Measurements from ENCODE around the gene RGS19.
"Not testable (repeated sequence)": the region's sequence is repeated elsewhere in the genome, so short reads cannot be mapped to it uniquely, and the experiment has no call there.

RGS19 gene

GRCh38 chr20:64095455-64095854 is 16.1 kb upstream of the RGS19 start:
- no peak for DNase-seq (ENCODE audit: low read depth in 2 of 2)

- DNase-seq (ENCODE audit: low read depth in 2 of 2): no peak
These were observed 13.7 kb upstream of the RGS19 start for GRCh38 chr20:64093013-64093503.

GRCh38 chr20:64092258-64093012 is 13.1 kb upstream of the RGS19 start:
- DNase-seq (ENCODE audit: low read depth in 2 of 2): no peak

GRCh38 chr20:64091770-64092169 is 12.5 kb upstream of the RGS19 start:
- DNase-seq (ENCODE audit: low read depth in 2 of 2): no peak

- DNase-seq (ENCODE audit: low read depth in 2 of 2): no peak
These were observed 12.0 kb upstream of the RGS19 start for GRCh38 chr20:64091340-64091739.

- DNase-seq (ENCODE audit: low read depth in 2 of 2): no peak
These were observed 10.8 kb upstream of the RGS19 start for GRCh38 chr20:64090165-64090564.

- DNase-seq (ENCODE audit: low read depth in 2 of 2): not testable (repeated sequence)
These were observed 9.3 kb upstream of the RGS19 start for GRCh38 chr20:64088586-64088985.

- not testable (repeated sequence) for DNase-seq (ENCODE audit: low read depth in 2 of 2)
These were observed 8.0 kb upstream of the RGS19 start for GRCh38 chr20:64087226-64087825.

- DNase-seq (ENCODE audit: low read depth in 2 of 2): no peak
These were observed 7.5 kb upstream of the RGS19 start for GRCh38 chr20:64086801-64087200.

GRCh38 chr20:64084685-64085152 is 5.4 kb upstream of the RGS19 start:
- DNase-seq (ENCODE audit: low read depth in 2 of 2): no peak

- no peak for DNase-seq (ENCODE audit: low read depth in 2 of 2)
These were observed 4.7 kb upstream of the RGS19 start, which contains the start of gene LKAAEAR1 for GRCh38 chr20:64083804-64084684. LKAAEAR1 (minus strand) TSS chr20:64084398; CDS start chr20:64084219, 179 bp downstream.

- DNase-seq (ENCODE audit: low read depth in 2 of 2): peak in 1 of 2 experiments; percentile 30
These were observed 4.1 kb upstream of the RGS19 start for GRCh38 chr20:64083378-64083803.

- DNase-seq (ENCODE audit: low read depth in 2 of 2): no peak
These were observed 3.6 kb upstream of the RGS19 start for GRCh38 chr20:64082820-64083377.

GRCh38 chr20:64082126-64082731 is 2.9 kb upstream of the RGS19 start:
- no peak for DNase-seq (ENCODE audit: low read depth in 2 of 2)

GRCh38 chr20:64081624-64081964 is 2.3 kb upstream of the RGS19 start:
- no peak for DNase-seq (ENCODE audit: low read depth in 2 of 2)

- no peak for DNase-seq (ENCODE audit: low read depth in 2 of 2)
These were observed 1.7 kb upstream of the RGS19 start for GRCh38 chr20:64080813-64081623.

GRCh38 chr20:64080013-64080812 is 895 bp upstream of the RGS19 start, which contains the start of gene OPRL1:
OPRL1 (plus strand) TSS chr20:64080082; CDS start chr20:64092721, 12,639 bp downstream.
- no peak for DNase-seq (ENCODE audit: low read depth in 2 of 2)

GRCh38 chr20:64078934-64079272 is 415 bp downstream of the RGS19 start:
- no peak for DNase-seq (ENCODE audit: low read depth in 2 of 2)

GRCh38 chr20:64077876-64078551 is 1.3 kb downstream of the RGS19 start:
- no peak for DNase-seq (ENCODE audit: low read depth in 2 of 2)

Measured in fibroblast of skin of left quadriceps (primary cell).